Activated CD8-positive, alpha-beta T cell treated with anti-CD3 and anti-CD28 coated beads for 36 hours (primary cell): ENCODE data around the gene B3GAT2. TPM values are rescaled to one million over a fixed set of nuclear protein-coding genes. Genes with fewer than 3 reads are reported as not detected.

Experiments
- ATAC-seq: fragments of 200-7000 bp; cut with Tn5 transposase; one replicate; pipeline ENCODE4 v1.10.0; 2021; ENCODE audit warnings: mild to moderate bottlenecking, moderate library complexity
- CTCF ChIA-PET: fragments of 350-600 bp; sonication (Branson Sonifier 250); formaldehyde crosslinking; loops from one replicate; lab custom pipeline; 2021; ENCODE audit warnings: antibody characterized with exemption; lab: Charles Lee
- POLR2A ChIA-PET: fragments of 350-600 bp; sonication (Branson Sonifier 250); formaldehyde crosslinking; loops from one replicate; lab custom pipeline; 2021; ENCODE audit warnings: antibody characterized with exemption; lab: Charles Lee
- DNase-seq: peaks from one replicate; pipeline ENCODE4 v3.0.0-alpha.2; 2020
- H3K27ac Mint-ChIP-seq: one replicate; pipeline ENCODE4 v1.8.0; 2021; ENCODE audit warnings: mild to moderate bottlenecking, mixed read lengths
- H3K27me3 Mint-ChIP-seq: one replicate; pipeline ENCODE4 v1.8.0; 2021; ENCODE audit warnings: mixed read lengths
- H3K36me3 Mint-ChIP-seq: one replicate; pipeline ENCODE4 v1.8.0; 2021; ENCODE audit warnings: low read depth, mixed read lengths
- H3K4me1 Mint-ChIP-seq: one replicate; pipeline ENCODE4 v1.8.0; 2021; ENCODE audit warnings: low read depth, mixed read lengths
- H3K4me3 Mint-ChIP-seq: one replicate; pipeline ENCODE4 v1.8.0; 2021; ENCODE audit warnings: mild to moderate bottlenecking, moderate library complexity, mixed read lengths
- H3K9me3 Mint-ChIP-seq: one replicate; pipeline ENCODE4 v1.8.0; 2021; ENCODE audit warnings: mixed read lengths
- CTCF ChIP-seq: fragments of 200-600 bp; IDR thresholded peaks from one replicate; pipeline ENCODE4 v1.8.0; 2022; ENCODE audit warnings: antibody characterized with exemption, mild to moderate bottlenecking
- intact Hi-C: fragments of 100-400 bp; cut with micrococcal nuclease; formaldehyde crosslinking; loops from one replicate; pipeline ENCODE4 v1.10.0; 2022
- total RNA-seq, 2 experiments: library from RNA; stranded (reverse); gene quantifications; one replicate each; pipeline ENCODE4 v1.2.3, GENCODE V29; 2021

The B3GAT2 gene
- total RNA-seq, 2 experiments from 2014 or later, result 0.04 TPM; not detected in 1

- Mint-ChIP-seq H3K36me3 (peaks cover 3% of the 10 kb centered on the region), H3K9me3 (no peaks in the 10 kb centered on the region), H3K4me1 (no peaks in the 10 kb centered on the region), H3K4me3 (no peak overlapping the region), H3K27ac (no peak overlapping the region), H3K27me3 (no peaks in the 10 kb centered on the region)
- ATAC-seq (no peak), DNase-seq (no peak)
- ChIA-PET POLR2A (no interaction called here), CTCF (interaction anchor here (0.5 kb wide), 1 partner anchor 40 kb away, joined by 3 read pairs; no protein-coding TSS in a partner anchor)
- TF ChIP-seq CTCF, result no peak
- intact Hi-C loops, result no loop called here
Measured at GRCh38 chr6:70860045-70860444, 96.8 kb downstream of the B3GAT2 start.

- Mint-ChIP-seq H3K27me3 (no peaks in the 10 kb centered on the region), H3K36me3 (peaks cover 3% of the 10 kb centered on the region), H3K4me1 (no peaks in the 10 kb centered on the region), H3K27ac (no peak overlapping the region), H3K9me3 (no peaks in the 10 kb centered on the region), H3K4me3 (no peak overlapping the region)
- no peak for TF ChIP-seq CTCF
- intact Hi-C loops, result no loop called here
- ChIA-PET POLR2A (no interaction called here), CTCF (interaction anchor here (1.1 to 2.2 kb wide), 5 partner anchors 13 to 152 kb away, joined by 3 to 9 read pairs (median 3); no protein-coding TSS in a partner anchor)
- ATAC-seq (no peak), DNase-seq (no peak)
Measured at GRCh38 chr6:70857387-70858077, 99.3 kb downstream of the B3GAT2 start.

GRCh38 chr6:70852667-70853246 is 104.1 kb downstream of the B3GAT2 start:
- Mint-ChIP-seq H3K27me3 (no peaks in the 10 kb centered on the region), H3K4me1 (no peaks in the 10 kb centered on the region), H3K4me3 (no peak overlapping the region), H3K36me3 (no peaks in the 10 kb centered on the region), H3K27ac (no peak overlapping the region), H3K9me3 (no peaks in the 10 kb centered on the region)
- TF ChIP-seq CTCF, result no peak
- ATAC-seq, result no peak
- ChIA-PET POLR2A (no interaction called here), CTCF (interaction anchor here (1.4 kb wide), 1 partner anchor 32 kb away, joined by 4 read pairs; no protein-coding TSS in a partner anchor)
- intact Hi-C loops, result no loop called here
- no peak for DNase-seq

GRCh38 chr6:70849348-70850069 is 107.4 kb downstream of the B3GAT2 start:
- POLR2A ChIA-PET, result interaction anchor here (0.6 kb wide), 1 partner anchor 114 kb away, joined by 3 read pairs; no protein-coding TSS in a partner anchor
- Mint-ChIP-seq H3K27me3 (no peaks in the 10 kb centered on the region), H3K4me1 (no peaks in the 10 kb centered on the region), H3K36me3 (peaks cover 1% of the 10 kb centered on the region), H3K9me3 (no peaks in the 10 kb centered on the region), H3K4me3 (no peak overlapping the region), H3K27ac (no peak overlapping the region)
- no peak for ATAC-seq
- no peak for TF ChIP-seq CTCF
- intact Hi-C loops, result no loop called here
- no peak for DNase-seq
- CTCF ChIA-PET, result interaction anchor here (1.2 to 1.5 kb wide), 3 partner anchors 13 to 142 kb away, joined by 3 to 5 read pairs (median 4); no protein-coding TSS in a partner anchor
